MM.1S (cell line): ENCODE measurements around the gene TPH2.

ENCODE experiments used
- EZH2 ChIP-seq: fragments of 300-600 bp; sonication (generic); optimal IDR thresholded peaks from 2 replicates; pipeline ENCODE3; 2017; ENCODE audit warnings: low read depth, mild to moderate bottlenecking, antibody characterized with exemption, low read length, mixed read lengths
- EZH2phosphoT487 ChIP-seq: fragments of 300-600 bp; sonication (generic); IDR thresholded peaks from 2 replicates; pipeline ENCODE4 v1.6.1; 2018; ENCODE audit warnings: antibody characterized with exemption, low read length
- TF ChIP-seq, protein P1 (sequence below): fragments of 300-600 bp; sonication (generic); IDR thresholded peaks from 2 replicates; pipeline ENCODE4 v1.5.1; 2016; ENCODE audit warnings: antibody characterized with exemption, low read length, mixed read lengths

DNA sequence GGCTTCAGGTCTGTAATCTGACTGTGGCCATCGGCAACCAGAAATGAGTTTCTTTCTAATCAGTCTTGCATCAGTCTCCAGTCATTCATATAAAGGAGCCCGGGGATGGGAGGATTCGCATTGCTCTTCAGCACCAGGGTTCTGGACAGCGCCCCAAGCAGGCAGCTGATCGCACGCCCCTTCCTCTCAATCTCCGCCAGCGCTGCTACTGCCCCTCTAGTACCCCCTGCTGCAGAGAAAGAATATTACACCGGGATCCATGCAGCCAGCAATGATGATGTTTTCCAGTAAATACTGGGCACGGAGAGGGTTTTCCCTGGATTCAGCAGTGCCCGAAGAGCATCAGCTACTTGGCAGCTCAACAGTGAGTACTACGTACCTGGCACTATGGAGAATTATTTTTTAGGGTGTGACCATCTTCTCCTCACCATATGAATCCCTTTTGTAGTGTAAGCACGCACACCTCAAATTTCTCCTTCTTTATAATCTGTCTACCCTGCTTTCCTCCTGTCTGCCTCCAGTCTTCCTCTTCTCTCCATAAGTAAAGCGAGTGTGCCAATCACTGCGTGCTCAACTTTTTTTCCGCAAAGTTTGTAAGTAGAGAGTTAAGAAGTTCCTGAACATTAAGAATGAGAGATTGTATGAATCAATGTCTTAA, at the start of gene TPH2:
- TF ChIP-seq, protein P1, sequence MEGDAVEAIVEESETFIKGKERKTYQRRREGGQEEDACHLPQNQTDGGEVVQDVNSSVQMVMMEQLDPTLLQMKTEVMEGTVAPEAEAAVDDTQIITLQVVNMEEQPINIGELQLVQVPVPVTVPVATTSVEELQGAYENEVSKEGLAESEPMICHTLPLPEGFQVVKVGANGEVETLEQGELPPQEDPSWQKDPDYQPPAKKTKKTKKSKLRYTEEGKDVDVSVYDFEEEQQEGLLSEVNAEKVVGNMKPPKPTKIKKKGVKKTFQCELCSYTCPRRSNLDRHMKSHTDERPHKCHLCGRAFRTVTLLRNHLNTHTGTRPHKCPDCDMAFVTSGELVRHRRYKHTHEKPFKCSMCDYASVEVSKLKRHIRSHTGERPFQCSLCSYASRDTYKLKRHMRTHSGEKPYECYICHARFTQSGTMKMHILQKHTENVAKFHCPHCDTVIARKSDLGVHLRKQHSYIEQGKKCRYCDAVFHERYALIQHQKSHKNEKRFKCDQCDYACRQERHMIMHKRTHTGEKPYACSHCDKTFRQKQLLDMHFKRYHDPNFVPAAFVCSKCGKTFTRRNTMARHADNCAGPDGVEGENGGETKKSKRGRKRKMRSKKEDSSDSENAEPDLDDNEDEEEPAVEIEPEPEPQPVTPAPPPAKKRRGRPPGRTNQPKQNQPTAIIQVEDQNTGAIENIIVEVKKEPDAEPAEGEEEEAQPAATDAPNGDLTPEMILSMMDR = peak; percentile 41
- TF ChIP-seq EZH2 = no peak
- no peak for TF ChIP-seq EZH2phosphoT487
